ENCODE measurements around the gene KRT6B. TPM values are rescaled to one million over a fixed set of nuclear protein-coding genes. Genes with fewer than 3 reads are reported as not detected.
A peak's percentile ranks its signal among the peaks of the same experiment; 100 is the strongest.

KRT6B gene
- total RNA-seq, 1 experiment from 2014 or later, result not detected

DNA sequence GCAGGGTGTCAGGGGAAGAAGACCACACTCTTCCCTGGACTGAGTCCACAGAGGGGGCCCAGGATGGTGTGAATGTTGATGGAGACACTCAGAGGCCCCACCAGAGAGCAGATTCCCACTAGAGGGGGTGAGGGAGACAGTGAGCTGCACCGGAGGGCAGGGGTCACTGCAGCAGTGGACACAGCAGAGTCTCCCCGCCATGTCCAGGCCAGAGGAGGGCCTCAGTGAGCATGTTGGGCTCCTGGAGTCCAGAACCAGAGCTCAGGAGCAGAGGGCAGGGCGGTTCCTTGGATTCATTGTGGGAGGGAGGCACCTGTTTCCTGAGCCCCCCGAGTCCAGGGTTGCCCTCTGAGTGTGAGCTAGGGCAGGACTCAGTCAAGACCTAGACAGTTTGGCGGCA is 44.0 kb downstream of the KRT6B start:
- no peaks in the 10 kb centered on the region for H3K36me3 ChIP-seq (ENCODE audit: control insufficient read depth, insufficient read depth, low read length)
- Mint-ChIP-seq H3K4me1 (ENCODE audit: low read depth, unreplicated experiment) (no peaks in the 10 kb centered on the region), H3K36me3 (ENCODE audit: insufficient read depth, unreplicated experiment) (peaks cover 4% of the 10 kb centered on the region), H3K9me3 (ENCODE audit: unreplicated experiment) (peaks cover 10% of the 10 kb centered on the region), H3K4me3 (ENCODE audit: unreplicated experiment) (no peak overlapping the region), H3K27me3 (ENCODE audit: insufficient read depth, unreplicated experiment) (no peaks in the 10 kb centered on the region), H3K27ac (ENCODE audit: unreplicated experiment) (no peak overlapping the region)
- no TSS peak for BruUV-seq (replicated peaks)
- CTCF ChIA-PET, result interaction anchor here (0.6 to 0.9 kb wide), 4 partner anchors 10 to 104 kb away, joined by 3 read pairs; partner anchors contain the start of gene KRT6A
- no peaks in the 10 kb centered on the region for H3K9me3 ChIP-seq
- TF ChIP-seq, protein P1, sequence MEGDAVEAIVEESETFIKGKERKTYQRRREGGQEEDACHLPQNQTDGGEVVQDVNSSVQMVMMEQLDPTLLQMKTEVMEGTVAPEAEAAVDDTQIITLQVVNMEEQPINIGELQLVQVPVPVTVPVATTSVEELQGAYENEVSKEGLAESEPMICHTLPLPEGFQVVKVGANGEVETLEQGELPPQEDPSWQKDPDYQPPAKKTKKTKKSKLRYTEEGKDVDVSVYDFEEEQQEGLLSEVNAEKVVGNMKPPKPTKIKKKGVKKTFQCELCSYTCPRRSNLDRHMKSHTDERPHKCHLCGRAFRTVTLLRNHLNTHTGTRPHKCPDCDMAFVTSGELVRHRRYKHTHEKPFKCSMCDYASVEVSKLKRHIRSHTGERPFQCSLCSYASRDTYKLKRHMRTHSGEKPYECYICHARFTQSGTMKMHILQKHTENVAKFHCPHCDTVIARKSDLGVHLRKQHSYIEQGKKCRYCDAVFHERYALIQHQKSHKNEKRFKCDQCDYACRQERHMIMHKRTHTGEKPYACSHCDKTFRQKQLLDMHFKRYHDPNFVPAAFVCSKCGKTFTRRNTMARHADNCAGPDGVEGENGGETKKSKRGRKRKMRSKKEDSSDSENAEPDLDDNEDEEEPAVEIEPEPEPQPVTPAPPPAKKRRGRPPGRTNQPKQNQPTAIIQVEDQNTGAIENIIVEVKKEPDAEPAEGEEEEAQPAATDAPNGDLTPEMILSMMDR (IDR thresholded peaks at IDR 0.05; ENCODE audit: insufficient read depth in 1 of 2, low read depth in 1 of 2, low read length in 1 of 2, severe bottlenecking in 1 of 2, unreplicated experiment in 1 of 2), result peak in 1 of 2 experiments; percentile 16
- no peak overlapping the region for H3K4me3 ChIP-seq (ENCODE audit: low read depth, low read length)
- DNase-seq, result peak in 1 of 2 experiments; percentile 15
- POLR2A ChIA-PET, result no interaction called here
- no peaks in the 10 kb centered on the region for H3K4me1 ChIP-seq
- H3K27me3 ChIP-seq (replicated peaks; ENCODE audit: control insufficient read depth, insufficient read depth, low read length), result no peaks in the 10 kb centered on the region
- intact Hi-C loops (cut with micrococcal nuclease; ENCODE audit: unreplicated experiment), result no loop called here

DNA sequence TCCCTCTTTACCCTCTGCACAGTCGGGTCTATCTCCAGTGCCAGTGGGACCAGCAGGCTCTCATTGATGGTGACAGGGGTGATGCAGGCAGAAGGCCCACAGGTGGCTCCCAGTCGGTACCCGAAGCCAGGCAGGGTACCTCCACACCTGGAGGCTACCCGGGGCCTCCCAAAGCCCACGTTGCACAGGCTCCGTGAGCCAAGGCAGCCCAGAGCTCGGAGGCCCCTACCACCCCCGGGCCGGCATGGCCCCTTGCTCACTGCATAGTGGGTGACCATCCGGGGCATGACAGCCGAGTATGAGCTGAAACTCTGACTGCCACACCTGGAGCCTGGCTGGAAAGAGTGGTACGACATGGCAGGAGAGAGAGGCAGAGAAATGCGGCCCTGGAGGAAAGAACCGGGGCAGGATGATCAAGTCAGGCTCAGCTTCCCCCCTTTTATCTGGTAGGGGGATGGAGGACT is 46.0 kb downstream of the KRT6B start, which contains the start of gene KRT82:
Gene KRT82, minus strand, starts transcription at position 414 of the 464 bp plus-strand sequence. Its CDS starts 58 bp downstream, at position 356.
- BruUV-seq (replicated peaks), result no TSS peak
- CTCF ChIA-PET, result no interaction called here

DNA sequence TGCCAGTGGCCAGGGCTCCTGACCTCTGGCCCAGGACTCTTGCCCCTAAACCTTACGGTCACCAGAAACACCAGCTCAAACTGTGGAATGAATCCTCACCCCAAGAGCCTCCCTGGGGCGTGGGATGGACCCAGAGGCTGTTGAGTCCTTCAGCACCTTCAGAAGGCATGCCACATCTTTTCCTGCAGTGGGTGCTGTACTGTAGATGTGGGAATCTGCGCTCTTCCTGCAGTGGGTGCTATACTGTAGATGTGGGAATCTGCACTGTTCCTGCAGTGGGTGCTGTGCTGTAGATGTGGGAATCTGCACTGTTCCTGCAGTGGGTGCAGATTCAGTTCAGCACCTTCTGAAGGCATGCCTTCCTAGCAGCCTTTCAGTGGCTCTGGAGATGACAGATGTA is 47.0 kb downstream of the KRT6B start:
- no peaks in the 10 kb centered on the region for H3K27me3 Mint-ChIP-seq (ENCODE audit: insufficient read depth, unreplicated experiment)
- intact Hi-C loops (cut with micrococcal nuclease; ENCODE audit: unreplicated experiment), result no loop called here
- TF ChIP-seq, protein P1 (IDR thresholded peaks at IDR 0.05; ENCODE audit: insufficient read depth in 1 of 2, low read depth in 1 of 2, low read length in 1 of 2, severe bottlenecking in 1 of 2, unreplicated experiment in 1 of 2), result peak in 1 of 2 experiments; percentile 34
- Histone ChIP-seq H3K4me1 (no peaks in the 10 kb centered on the region), H3K36me3 (ENCODE audit: control insufficient read depth, insufficient read depth, low read length) (no peaks in the 10 kb centered on the region), H3K4me3 (ENCODE audit: low read depth, low read length) (no peak overlapping the region), H3K27me3 (replicated peaks; ENCODE audit: control insufficient read depth, insufficient read depth, low read length) (no peaks in the 10 kb centered on the region), H3K9me3 (no peaks in the 10 kb centered on the region)
- DNase-seq, result no peak
- POLR2A ChIA-PET, result no interaction called here
- H3K4me1 Mint-ChIP-seq (ENCODE audit: low read depth, unreplicated experiment), result no peaks in the 10 kb centered on the region
- CTCF ChIA-PET, result interaction anchor here (1.5 kb wide), 1 partner anchor 9 kb away, joined by 6 read pairs; no protein-coding TSS in a partner anchor
- peaks cover 10% of the 10 kb centered on the region for H3K9me3 Mint-ChIP-seq (ENCODE audit: unreplicated experiment)
- H3K27ac Mint-ChIP-seq (ENCODE audit: unreplicated experiment), result no peak overlapping the region
- H3K4me3 Mint-ChIP-seq (ENCODE audit: unreplicated experiment), result no peak overlapping the region
- peaks cover 4% of the 10 kb centered on the region for H3K36me3 Mint-ChIP-seq (ENCODE audit: insufficient read depth, unreplicated experiment)
- BruUV-seq (replicated peaks), result no TSS peak

More for the DNA sequence above, 46.0 kb downstream of the KRT6B start, which contains the start of gene KRT82:
- H3K27me3 Mint-ChIP-seq (ENCODE audit: insufficient read depth, unreplicated experiment), result no peaks in the 10 kb centered on the region
- no peak within 1 kb of the TSS for H3K4me3 ChIP-seq (ENCODE audit: low read depth, low read length)
- H3K4me1 Mint-ChIP-seq (ENCODE audit: low read depth, unreplicated experiment), result no peaks in the 10 kb centered on the region
- no peaks in the 10 kb centered on the region for H3K9me3 ChIP-seq
- intact Hi-C loops (cut with micrococcal nuclease; ENCODE audit: unreplicated experiment), result no loop called here
- no peaks in the 10 kb centered on the region for H3K4me1 ChIP-seq
- H3K27ac Mint-ChIP-seq (ENCODE audit: unreplicated experiment), result no peak within 1 kb of the TSS
- H3K4me3 Mint-ChIP-seq (ENCODE audit: unreplicated experiment), result no peak within 1 kb of the TSS
- TF ChIP-seq, protein P1 (IDR thresholded peaks at IDR 0.05; ENCODE audit: insufficient read depth in 1 of 2, low read depth in 1 of 2, low read length in 1 of 2, severe bottlenecking in 1 of 2, unreplicated experiment in 1 of 2), result no peak
- H3K9me3 Mint-ChIP-seq (ENCODE audit: unreplicated experiment), result peaks cover 10% of the 10 kb centered on the region
- no peaks in the 10 kb centered on the region for H3K27me3 ChIP-seq (replicated peaks; ENCODE audit: control insufficient read depth, insufficient read depth, low read length)
- POLR2A ChIA-PET, result no interaction called here
- no peak for DNase-seq
- H3K36me3 ChIP-seq (ENCODE audit: control insufficient read depth, insufficient read depth, low read length), result no peaks in the 10 kb centered on the region
- peaks cover 4% of the 10 kb centered on the region for H3K36me3 Mint-ChIP-seq (ENCODE audit: insufficient read depth, unreplicated experiment)

Data from Caco-2 (cell line).